HG03432 (cell line): Measurements from ENCODE around the gene PRRC2B.
"Not testable (repeated sequence)": the region's sequence is repeated elsewhere in the genome, so short reads cannot be mapped to it uniquely, and the experiment has no call there.

Experiments used
- ATAC-seq: cut with Tn5 transposase; IDR thresholded peaks from one replicate; pipeline ENCODE4 v1.9.1; 2021; ENCODE audit warnings: mild to moderate bottlenecking, moderate library complexity; ENCODE audit not compliant: unreplicated experiment

PRRC2B gene

GRCh38 chr9:131505012-131505411, 111.1 kb downstream of the PRRC2B start:
- no peak for ATAC-seq

GRCh38 chr9:131511416-131511815, 117.5 kb downstream of the PRRC2B start:
- ATAC-seq: no peak

DNA sequence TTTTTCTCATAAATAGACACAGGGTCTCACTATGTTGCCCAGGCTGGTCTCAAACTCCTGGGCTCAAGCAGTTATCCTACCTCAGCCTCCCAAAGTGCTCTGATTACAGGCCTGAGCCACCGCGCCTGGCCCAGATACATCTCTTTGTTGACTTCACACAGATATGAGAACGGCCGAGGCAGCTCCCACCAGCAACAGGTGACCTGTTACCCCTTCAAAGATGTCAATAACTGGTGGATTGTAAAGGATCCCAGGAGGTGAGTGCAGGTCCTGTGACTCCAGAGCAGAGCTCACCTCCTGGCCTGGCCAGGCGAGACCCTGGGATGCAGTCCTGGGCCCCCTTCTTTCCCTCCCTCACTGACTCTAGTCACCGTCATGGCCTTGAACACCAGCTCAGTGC, 118.0 kb downstream of the PRRC2B start:
- no peak for ATAC-seq

- no peak for ATAC-seq
Observed at GRCh38 chr9:131513177-131513576, 119.3 kb downstream of the PRRC2B start.

GRCh38 chr9:131515559-131516031, 121.7 kb downstream of the PRRC2B start:
- ATAC-seq: not testable (repeated sequence)

DNA sequence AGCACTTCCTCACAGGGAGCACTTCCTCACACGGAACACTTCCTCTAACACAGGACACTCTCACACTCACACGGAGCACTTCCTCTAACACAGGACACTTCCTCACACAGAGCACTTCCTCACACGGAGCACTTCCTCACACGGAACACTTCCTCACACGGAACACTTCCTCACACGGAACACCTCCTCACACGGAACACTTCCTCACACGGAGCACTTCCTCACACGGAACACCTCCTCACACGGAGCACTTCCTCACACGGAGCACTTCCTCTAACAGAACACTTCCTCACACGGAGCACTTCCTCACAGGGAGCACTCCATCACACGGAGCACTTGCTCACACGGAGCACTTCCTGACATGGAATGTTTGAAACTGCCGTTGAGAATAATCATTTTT, 122.2 kb downstream of the PRRC2B start:
- ATAC-seq: no peak

DNA sequence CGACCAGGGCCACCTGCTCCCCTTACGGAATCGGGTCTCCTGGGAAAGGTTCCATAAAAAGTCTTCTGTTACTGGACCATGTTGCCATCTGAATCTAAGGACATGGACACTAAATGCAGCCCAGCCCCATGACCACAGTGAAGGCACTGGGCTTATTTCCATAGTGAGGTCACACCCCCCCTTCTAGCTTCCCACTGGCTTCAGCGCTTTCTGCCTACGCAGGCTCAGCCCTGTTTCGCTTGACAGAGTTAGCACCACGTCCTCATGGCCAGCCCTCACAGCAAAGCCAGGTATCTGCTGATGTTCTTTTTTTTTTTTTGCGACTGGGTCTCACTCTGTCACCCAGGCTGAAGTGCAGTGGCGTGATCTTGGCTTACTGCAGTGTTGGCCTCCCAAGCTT, 123.0 kb downstream of the PRRC2B start:
- no peak for ATAC-seq

DNA sequence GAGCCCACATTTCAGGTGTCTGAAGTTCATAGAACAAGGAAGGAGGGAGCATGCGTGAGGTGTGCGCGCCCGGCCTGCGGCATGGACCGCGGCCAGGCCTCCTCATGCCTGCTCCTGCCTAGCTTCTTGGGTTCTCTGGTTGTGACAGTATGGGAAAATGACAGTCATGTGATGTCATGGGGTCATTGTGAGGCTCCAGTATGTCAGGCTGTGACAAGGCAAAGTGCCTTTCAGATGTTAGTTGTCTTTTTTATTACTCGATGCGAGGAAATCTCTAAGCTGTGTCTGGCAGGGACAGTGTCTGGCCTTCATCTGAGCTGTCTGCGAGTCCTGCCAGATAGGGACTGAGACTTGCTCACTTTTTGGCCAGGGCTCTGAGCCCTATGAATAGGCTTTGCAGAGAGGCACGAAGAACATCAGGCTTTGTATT, 123.9 kb downstream of the PRRC2B start:
- ATAC-seq: no peak

DNA sequence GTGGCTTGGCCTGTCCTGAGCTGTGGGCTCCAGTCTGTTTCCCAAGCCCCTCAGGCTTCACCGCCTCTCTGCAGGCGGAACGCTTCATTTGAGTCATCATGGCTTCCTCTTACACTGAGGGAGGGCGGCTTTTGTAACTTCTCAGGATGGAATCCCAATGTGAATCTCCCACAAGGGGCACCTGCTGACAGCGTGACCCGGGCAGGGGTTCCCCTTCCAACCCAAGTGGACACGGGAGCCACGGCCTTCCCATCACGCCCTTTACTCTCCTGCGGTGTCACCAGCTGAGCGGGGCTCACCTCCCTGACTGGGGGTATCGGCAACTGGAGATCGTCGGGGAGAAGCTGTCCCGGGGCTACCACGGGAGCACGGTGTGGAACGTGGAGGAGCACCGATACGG, 124.7 kb downstream of the PRRC2B start:
- ATAC-seq: no peak

- ATAC-seq: no peak
Observed at GRCh38 chr9:131520503-131520902, 126.6 kb downstream of the PRRC2B start.

DNA sequence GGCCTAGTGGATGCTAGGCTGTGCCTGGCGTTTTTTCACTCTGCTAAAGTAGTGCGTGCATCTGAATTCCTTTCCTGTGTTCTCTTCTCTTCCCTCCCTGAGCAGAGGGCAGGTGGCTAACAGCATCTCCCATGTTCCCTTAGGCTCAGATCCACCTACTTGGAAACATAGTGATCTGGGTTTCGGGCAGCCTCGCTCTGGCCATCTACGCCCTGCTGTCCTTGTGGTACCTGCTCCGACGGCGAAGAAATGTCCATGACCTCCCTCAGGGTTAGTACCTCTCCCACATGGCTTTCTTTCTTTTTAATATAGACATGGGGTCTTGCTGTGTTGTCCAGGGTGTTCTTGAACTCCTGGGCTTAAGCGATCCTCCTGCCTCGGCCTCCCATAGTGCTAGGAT, 127.3 kb downstream of the PRRC2B start:
- ATAC-seq: no peak

- ATAC-seq: no peak
Observed at GRCh38 chr9:131521822-131522221, 127.9 kb downstream of the PRRC2B start.

DNA sequence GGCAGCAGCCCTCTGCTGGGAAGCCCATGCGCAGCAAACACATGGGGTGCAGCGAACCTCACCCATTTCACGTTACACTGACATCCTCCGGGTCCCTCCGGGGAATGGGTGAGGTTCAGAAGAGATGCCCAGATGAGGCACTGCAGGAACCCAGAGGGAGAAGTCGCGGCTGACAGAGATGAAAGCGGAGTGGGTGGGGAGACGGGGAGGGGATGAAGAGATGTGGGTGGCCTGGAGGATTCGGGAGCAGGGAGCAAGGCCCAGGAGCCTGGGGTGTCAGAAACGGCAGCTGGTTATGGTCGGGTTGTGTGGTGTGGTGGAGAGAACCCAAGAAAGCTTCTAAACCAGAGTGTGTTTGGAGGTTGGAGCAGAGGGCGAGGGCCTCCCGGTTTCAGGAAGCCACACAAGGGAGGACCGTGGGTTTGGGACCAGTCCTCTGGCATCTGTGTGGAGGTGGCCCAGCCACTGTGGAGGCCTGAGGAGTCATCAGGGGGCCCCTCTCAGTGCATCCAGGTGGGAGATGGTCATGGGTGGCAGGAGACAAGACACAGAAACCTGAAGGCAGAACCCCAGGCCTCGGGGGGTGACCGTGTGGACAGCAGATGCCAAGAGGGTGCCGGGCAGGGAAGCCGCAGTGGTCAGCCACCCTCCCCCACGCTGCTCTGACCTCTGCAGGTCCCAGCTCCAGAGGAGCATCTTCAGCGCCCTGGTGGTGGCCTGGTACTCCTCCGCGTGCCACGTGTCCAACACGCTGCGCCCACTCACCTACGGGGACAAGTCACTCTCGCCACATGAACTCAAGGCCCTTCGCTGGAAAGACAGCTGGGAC, 128.6 kb downstream of the PRRC2B start:
- ATAC-seq: no peak

GRCh38 chr9:131523086-131523388, 129.2 kb downstream of the PRRC2B start:
- ATAC-seq: no peak

- no peak for ATAC-seq
Observed at GRCh38 chr9:131523451-131524435, 129.9 kb downstream of the PRRC2B start.

- ATAC-seq: no peak
Observed at GRCh38 chr9:131524665-131525315, 130.9 kb downstream of the PRRC2B start.

- ATAC-seq: no peak
Observed at GRCh38 chr9:131525643-131526565, 132.0 kb downstream of the PRRC2B start.

- no peak for ATAC-seq
Observed at GRCh38 chr9:131528186-131528585, 134.3 kb downstream of the PRRC2B start.

GRCh38 chr9:131528886-131529505, 135.1 kb downstream of the PRRC2B start:
- ATAC-seq: no peak
